ENCODE data around the gene VENTX.

VENTX gene

GRCh38 chr10:133281628-133282372, 44.1 kb downstream of the VENTX start:
- DNase-seq (ENCODE audit: low read depth) = no peak
- no peak for TF ChIP-seq CTCF (conservative IDR thresholded peaks at IDR 0.05; ENCODE audit: low read depth, low read length)
- H3K4me3 ChIP-seq (ENCODE audit: low read depth, low read length) = no peak overlapping the region

- no peak overlapping the region for H3K4me3 ChIP-seq (ENCODE audit: low read depth, low read length)
- TF ChIP-seq CTCF (conservative IDR thresholded peaks at IDR 0.05; ENCODE audit: low read depth, low read length) = no peak
- DNase-seq (ENCODE audit: low read depth) = no peak
These were observed 45.3 kb downstream of the VENTX start for GRCh38 chr10:133282846-133283390.

- TF ChIP-seq CTCF (conservative IDR thresholded peaks at IDR 0.05; ENCODE audit: low read depth, low read length) = no peak
- DNase-seq (ENCODE audit: low read depth) = no peak
These were observed 46.3 kb downstream of the VENTX start for GRCh38 chr10:133283931-133284330.

GRCh38 chr10:133285217-133285616, 47.6 kb downstream of the VENTX start:
- no peak overlapping the region for H3K4me3 ChIP-seq (ENCODE audit: low read depth, low read length)
- no peak for TF ChIP-seq CTCF (conservative IDR thresholded peaks at IDR 0.05; ENCODE audit: low read depth, low read length)
- no peak for DNase-seq (ENCODE audit: low read depth)

More at GRCh38 chr10:133283931-133284330, 46.3 kb downstream of the VENTX start:
- no peak overlapping the region for H3K4me3 ChIP-seq (ENCODE audit: low read depth, low read length)

- no peak for DNase-seq (ENCODE audit: low read depth)
- H3K4me3 ChIP-seq (ENCODE audit: low read depth, low read length) = no peak overlapping the region
- TF ChIP-seq CTCF (conservative IDR thresholded peaks at IDR 0.05; ENCODE audit: low read depth, low read length) = no peak
These were observed 48.7 kb downstream of the VENTX start for GRCh38 chr10:133286366-133286765.

- DNase-seq (ENCODE audit: low read depth) = no peak
- H3K4me3 ChIP-seq (ENCODE audit: low read depth, low read length) = no peak overlapping the region
- no peak for TF ChIP-seq CTCF (conservative IDR thresholded peaks at IDR 0.05; ENCODE audit: low read depth, low read length)
These were observed 50.3 kb downstream of the VENTX start for GRCh38 chr10:133287832-133288500.

Measured in choroid plexus epithelial cell (primary cell).